Measurements from ENCODE around the gene EML6. TPM values are rescaled to one million over a fixed set of nuclear protein-coding genes. Genes with fewer than 3 reads are reported as not detected.

The EML6 gene
- total and polyA plus RNA-seq, 2 of the 13 experiments (the other 11 are each of a cell fraction or from before 2014, with no cell fraction given): 17.2 to 32.4 TPM

DNA sequence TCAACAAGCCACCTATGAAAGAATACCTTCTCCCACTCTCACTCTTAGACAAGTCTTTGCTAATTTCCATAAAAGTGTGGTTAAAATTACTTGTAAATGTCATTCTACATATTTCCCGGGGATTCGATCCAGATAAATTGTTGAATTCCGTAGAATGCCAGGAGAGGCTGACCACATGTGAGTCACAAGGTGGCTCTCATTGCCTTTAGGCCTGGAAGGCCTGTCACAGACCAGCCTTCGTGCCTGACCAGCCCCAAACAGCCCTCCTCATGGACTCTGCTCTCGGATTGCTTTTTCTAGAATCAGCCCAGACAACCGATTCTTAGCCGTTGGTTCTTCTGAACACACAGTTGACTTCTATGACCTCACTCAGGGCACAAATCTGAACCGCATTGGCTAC is 240.8 kb downstream of the EML6 start:
- Histone ChIP-seq H3K27me3 (ENCODE audit: control insufficient read depth in 1 of 2, insufficient read depth in 2 of 2, low read length in 2 of 2) (no peaks in the 10 kb centered on the region), H4K20me1 (ENCODE audit: insufficient read depth, low read length) (no peaks in the 10 kb centered on the region), H3K36me3 (replicated peaks in 1 of 2; ENCODE audit: control insufficient read depth in 1 of 2, insufficient read depth in 2 of 2, low read length in 2 of 2) (peaks cover 1 to 2% of the 10 kb centered on the region in 2 experiments; a peak in 1 of 5 replicates), H3K4me3 (replicated peaks in 1 of 3; ENCODE audit: insufficient read depth in 1 of 3, low read depth in 2 of 3, low read length in 3 of 3) (no peak overlapping the region), H3K79me2 (ENCODE audit: insufficient read depth, low read length) (no peaks in the 10 kb centered on the region), H3K9ac (ENCODE audit: insufficient read depth, low read depth, low read length) (no peak overlapping the region), H3K4me2 (ENCODE audit: low read depth, low read length) (no peak overlapping the region), H3K9me3 (ENCODE audit: low read length) (no peaks in the 10 kb centered on the region), H2AFZ (ENCODE audit: low read length) (no peak overlapping the region), H3K4me1 (ENCODE audit: insufficient read depth, low read length) (0 out of 2 replicates have a peak, but pooled peaks cover 5% of the 10 kb centered on the region), H3K27ac (ENCODE audit: extremely low read length, insufficient read depth, low read length) (no peak overlapping the region)
- FAIRE-seq (no peak), DNase-seq (ENCODE audit: low spot score) (no peak), ATAC-seq (no peak)
- intact Hi-C loops (cut with micrococcal nuclease; ENCODE audit: unreplicated experiment): no loop called here
- no peak for TF ChIP-seq HHEX (CRISPR knock-in tag; IDR thresholded peaks at IDR 0.05)
- TF ChIP-seq, protein P1, sequence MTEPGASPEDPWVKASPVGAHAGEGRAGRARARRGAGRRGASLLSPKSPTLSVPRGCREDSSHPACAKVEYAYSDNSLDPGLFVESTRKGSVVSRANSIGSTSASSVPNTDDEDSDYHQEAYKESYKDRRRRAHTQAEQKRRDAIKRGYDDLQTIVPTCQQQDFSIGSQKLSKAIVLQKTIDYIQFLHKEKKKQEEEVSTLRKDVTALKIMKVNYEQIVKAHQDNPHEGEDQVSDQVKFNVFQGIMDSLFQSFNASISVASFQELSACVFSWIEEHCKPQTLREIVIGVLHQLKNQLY (CRISPR knock-in tag; IDR thresholded peaks at IDR 0.05): no peak
- TF ChIP-seq POLR2AphosphoS2 (IDR thresholded peaks at IDR 0.05; ENCODE audit: low read depth, low read length): no peak
- no TSS peak for BruUV-seq (replicated peaks)
- POLR2A ChIA-PET: no interaction called here
- CTCF ChIA-PET (ENCODE audit: low intra/inter-chr PET ratio, low total read pairs): no interaction called here
- 96% methylated on average over 8 of the region's 8 CpGs for WGBS (ENCODE audit: low lambda C conversion rate)
- in situ Hi-C loops (cut with HindIII; ENCODE audit: extremely low pct_ligation_motif_present, low pct_unique_long_range_greater_than_20kb): no loop called here

DNA sequence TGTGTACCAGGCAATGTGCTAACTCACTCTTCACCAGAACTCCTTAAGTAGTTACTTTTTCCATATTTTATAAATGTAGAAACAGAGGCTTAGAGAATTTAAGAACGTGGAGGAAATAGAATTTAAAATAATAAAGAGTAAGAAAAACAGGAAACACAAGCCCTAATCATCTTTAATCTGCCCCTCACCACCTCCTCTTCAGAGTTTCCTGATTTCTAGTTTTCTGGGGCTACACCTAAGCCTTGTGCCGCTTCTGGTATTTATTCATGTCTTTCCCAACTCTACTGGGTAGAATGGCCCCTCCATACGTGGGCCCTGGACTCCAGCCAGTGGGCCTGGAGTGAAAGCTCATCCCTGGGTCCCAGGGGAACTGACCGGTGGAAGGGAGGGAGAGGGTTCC is 241.4 kb downstream of the EML6 start:
- ATAC-seq (no peak), FAIRE-seq (no peak), DNase-seq (ENCODE audit: low spot score) (no peak)
- Histone ChIP-seq H4K20me1 (ENCODE audit: insufficient read depth, low read length) (no peaks in the 10 kb centered on the region), H3K4me2 (ENCODE audit: low read depth, low read length) (no peak overlapping the region), H3K9ac (ENCODE audit: insufficient read depth, low read depth, low read length) (no peak overlapping the region), H3K9me3 (ENCODE audit: low read length) (no peaks in the 10 kb centered on the region), H3K27ac (ENCODE audit: extremely low read length, insufficient read depth, low read length) (no peak overlapping the region), H3K36me3 (replicated peaks in 1 of 2; ENCODE audit: control insufficient read depth in 1 of 2, insufficient read depth in 2 of 2, low read length in 2 of 2) (peaks cover 1 to 8% of the 10 kb centered on the region in 2 experiments; a peak in 3 of 5 replicates), H3K27me3 (ENCODE audit: control insufficient read depth in 1 of 2, insufficient read depth in 2 of 2, low read length in 2 of 2) (no peaks in the 10 kb centered on the region), H3K4me3 (replicated peaks in 1 of 3; ENCODE audit: insufficient read depth in 1 of 3, low read depth in 2 of 3, low read length in 3 of 3) (no peak overlapping the region), H3K79me2 (ENCODE audit: insufficient read depth, low read length) (no peaks in the 10 kb centered on the region), H2AFZ (ENCODE audit: low read length) (no peak overlapping the region), H3K4me1 (ENCODE audit: insufficient read depth, low read length) (0 out of 2 replicates have a peak, but pooled peaks cover 5% of the 10 kb centered on the region)
- in situ Hi-C loops (cut with HindIII; ENCODE audit: extremely low pct_ligation_motif_present, low pct_unique_long_range_greater_than_20kb) (no loop called here), intact Hi-C loops (cut with micrococcal nuclease; ENCODE audit: unreplicated experiment) (no loop called here)
- 94% methylated on average over 4 of the region's 4 CpGs for WGBS (ENCODE audit: low lambda C conversion rate)
- no TSS peak for BruUV-seq (replicated peaks)
- ChIA-PET CTCF (ENCODE audit: low intra/inter-chr PET ratio, low total read pairs) (no interaction called here), POLR2A (no interaction called here)
- no peak for TF ChIP-seq ATF7-NPFF (CRISPR knock-in tag; IDR thresholded peaks at IDR 0.05; ENCODE audit: low read depth)
- TF ChIP-seq ZNF251 (CRISPR knock-in tag; IDR thresholded peaks at IDR 0.05): no peak
- TF ChIP-seq ARHGAP35 (CRISPR knock-in tag; IDR thresholded peaks at IDR 0.05; ENCODE audit: borderline replicate concordance): no peak
- TF ChIP-seq, protein P2, sequence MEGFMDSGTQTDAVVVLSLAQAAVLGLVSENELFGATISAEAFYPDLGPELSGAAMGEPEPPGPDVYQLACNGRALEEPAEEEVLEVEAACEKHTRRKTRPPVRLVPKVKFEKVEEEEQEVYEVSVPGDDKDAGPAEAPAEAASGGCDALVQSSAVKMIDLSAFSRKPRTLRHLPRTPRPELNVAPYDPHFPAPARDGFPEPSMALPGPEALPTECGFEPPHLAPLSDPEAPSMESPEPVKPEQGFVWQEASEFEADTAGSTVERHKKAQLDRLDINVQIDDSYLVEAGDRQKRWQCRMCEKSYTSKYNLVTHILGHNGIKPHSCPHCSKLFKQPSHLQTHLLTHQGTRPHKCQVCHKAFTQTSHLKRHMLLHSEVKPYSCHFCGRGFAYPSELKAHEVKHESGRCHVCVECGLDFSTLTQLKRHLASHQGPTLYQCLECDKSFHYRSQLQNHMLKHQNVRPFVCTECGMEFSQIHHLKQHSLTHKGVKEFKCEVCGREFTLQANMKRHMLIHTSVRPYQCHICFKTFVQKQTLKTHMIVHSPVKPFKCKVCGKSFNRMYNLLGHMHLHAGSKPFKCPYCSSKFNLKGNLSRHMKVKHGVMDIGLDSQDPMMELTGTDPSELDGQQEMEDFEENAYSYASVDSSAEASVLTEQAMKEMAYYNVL (CRISPR knock-in tag; IDR thresholded peaks at IDR 0.05; ENCODE audit: borderline replicate concordance): no peak
- TF ChIP-seq GLI4 (CRISPR knock-in tag; IDR thresholded peaks at IDR 0.05; ENCODE audit: borderline replicate concordance): no peak
- no peak for TF ChIP-seq ZNF230 (CRISPR knock-in tag; IDR thresholded peaks at IDR 0.05)
- no peak for TF ChIP-seq ZNF619 (CRISPR knock-in tag; IDR thresholded peaks at IDR 0.05)
- TF ChIP-seq ZNF33A (CRISPR knock-in tag; IDR thresholded peaks at IDR 0.05; ENCODE audit: borderline replicate concordance): no peak
- TF ChIP-seq ZC3H13 (CRISPR knock-in tag; IDR thresholded peaks at IDR 0.05): no peak
- TF ChIP-seq GTF2F1 (IDR thresholded peaks at IDR 0.05; ENCODE audit: low read length): no peak
- TF ChIP-seq NAIF1 (CRISPR knock-in tag; IDR thresholded peaks at IDR 0.05; ENCODE audit: borderline replicate concordance): no peak
- TF ChIP-seq ZNF431 (CRISPR knock-in tag; IDR thresholded peaks at IDR 0.05; ENCODE audit: borderline replicate concordance, low read depth): no peak
- no peak for TF ChIP-seq CCAR2 (optimal IDR thresholded peaks at IDR 0.05; ENCODE audit: low read depth, low read length)
- TF ChIP-seq ZNF780A (CRISPR knock-in tag; IDR thresholded peaks at IDR 0.05): no peak
